ENCODE data around the gene SERTM1.

Gene SERTM1

GRCh38 chr13:36709136-36709890, 35.5 kb downstream of the SERTM1 start:
- FAIRE-seq, result no peak
- TF ChIP-seq, protein P1, sequence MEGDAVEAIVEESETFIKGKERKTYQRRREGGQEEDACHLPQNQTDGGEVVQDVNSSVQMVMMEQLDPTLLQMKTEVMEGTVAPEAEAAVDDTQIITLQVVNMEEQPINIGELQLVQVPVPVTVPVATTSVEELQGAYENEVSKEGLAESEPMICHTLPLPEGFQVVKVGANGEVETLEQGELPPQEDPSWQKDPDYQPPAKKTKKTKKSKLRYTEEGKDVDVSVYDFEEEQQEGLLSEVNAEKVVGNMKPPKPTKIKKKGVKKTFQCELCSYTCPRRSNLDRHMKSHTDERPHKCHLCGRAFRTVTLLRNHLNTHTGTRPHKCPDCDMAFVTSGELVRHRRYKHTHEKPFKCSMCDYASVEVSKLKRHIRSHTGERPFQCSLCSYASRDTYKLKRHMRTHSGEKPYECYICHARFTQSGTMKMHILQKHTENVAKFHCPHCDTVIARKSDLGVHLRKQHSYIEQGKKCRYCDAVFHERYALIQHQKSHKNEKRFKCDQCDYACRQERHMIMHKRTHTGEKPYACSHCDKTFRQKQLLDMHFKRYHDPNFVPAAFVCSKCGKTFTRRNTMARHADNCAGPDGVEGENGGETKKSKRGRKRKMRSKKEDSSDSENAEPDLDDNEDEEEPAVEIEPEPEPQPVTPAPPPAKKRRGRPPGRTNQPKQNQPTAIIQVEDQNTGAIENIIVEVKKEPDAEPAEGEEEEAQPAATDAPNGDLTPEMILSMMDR (IDR thresholded peaks at IDR 0.05; ENCODE audit: insufficient read depth, missing control alignments), result no peak
- no peak for DNase-seq (ENCODE audit: insufficient read length, low spot score)

- TF ChIP-seq, protein P1 (IDR thresholded peaks at IDR 0.05; ENCODE audit: insufficient read depth, missing control alignments), result no peak
- DNase-seq (ENCODE audit: insufficient read length, low spot score) (no peak), FAIRE-seq (no peak)
Measured at GRCh38 chr13:36710396-36710795, 36.6 kb downstream of the SERTM1 start.

- FAIRE-seq (no peak), DNase-seq (ENCODE audit: insufficient read length, low spot score) (no peak)
- TF ChIP-seq, protein P1 (IDR thresholded peaks at IDR 0.05; ENCODE audit: insufficient read depth, missing control alignments), result no peak
Measured at GRCh38 chr13:36712290-36712689, 38.5 kb downstream of the SERTM1 start.

GRCh38 chr13:36712770-36713169, 39.0 kb downstream of the SERTM1 start:
- FAIRE-seq (no peak), DNase-seq (ENCODE audit: insufficient read length, low spot score) (no peak)
- TF ChIP-seq, protein P1 (IDR thresholded peaks at IDR 0.05; ENCODE audit: insufficient read depth, missing control alignments), result no peak

GRCh38 chr13:36713887-36714286, 40.1 kb downstream of the SERTM1 start:
- TF ChIP-seq, protein P1 (IDR thresholded peaks at IDR 0.05; ENCODE audit: insufficient read depth, missing control alignments), result no peak
- DNase-seq (ENCODE audit: insufficient read length, low spot score), result no peak
- FAIRE-seq, result no peak

DNA sequence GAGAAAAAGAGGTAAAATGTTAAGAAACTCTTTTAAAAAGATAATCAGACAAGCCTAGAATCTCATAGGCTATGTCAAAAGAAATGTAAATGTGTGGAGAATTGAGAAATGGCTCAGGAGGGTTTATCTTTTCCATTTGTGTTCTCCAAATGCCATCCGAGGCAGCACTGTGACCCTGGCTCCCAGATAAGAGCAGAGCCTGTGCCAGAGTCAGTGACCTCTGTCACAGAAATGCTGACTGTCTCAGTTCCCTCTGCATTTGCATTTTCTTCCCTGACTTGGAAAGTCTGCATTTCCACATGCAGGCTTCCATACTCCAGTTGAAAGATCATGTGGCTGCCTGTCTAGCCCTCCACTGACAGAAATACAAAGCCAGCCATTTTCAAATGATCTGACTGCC, 42.0 kb downstream of the SERTM1 start:
- FAIRE-seq, result no peak
- TF ChIP-seq, protein P1 (IDR thresholded peaks at IDR 0.05; ENCODE audit: insufficient read depth, missing control alignments), result no peak
- DNase-seq (ENCODE audit: insufficient read length, low spot score), result no peak

GRCh38 chr13:36717017-36717416, 43.2 kb downstream of the SERTM1 start:
- TF ChIP-seq, protein P1 (IDR thresholded peaks at IDR 0.05; ENCODE audit: insufficient read depth, missing control alignments), result no peak
- no peak for FAIRE-seq
- DNase-seq (ENCODE audit: insufficient read length, low spot score), result no peak

Data from D721Med (cell line).